NCI-H748 (cell line): ENCODE data around the gene PC.
"Not testable (repeated sequence)": the region's sequence is repeated elsewhere in the genome, so short reads cannot be mapped to it uniquely, and the experiment has no call there.

ENCODE experiments used
- DNase-seq: peaks from one replicate; lab custom pipeline; 2025; ENCODE audit not compliant: unreplicated experiment; lab: John Stamatoyannopoulos, UW

The PC gene

GRCh38 chr11:66844496-66845142 lies 113.6 kb downstream of the PC start:
- no peak for DNase-seq

- DNase-seq, result no peak
These were observed 114.2 kb downstream of the PC start for GRCh38 chr11:66843776-66844495.

DNA sequence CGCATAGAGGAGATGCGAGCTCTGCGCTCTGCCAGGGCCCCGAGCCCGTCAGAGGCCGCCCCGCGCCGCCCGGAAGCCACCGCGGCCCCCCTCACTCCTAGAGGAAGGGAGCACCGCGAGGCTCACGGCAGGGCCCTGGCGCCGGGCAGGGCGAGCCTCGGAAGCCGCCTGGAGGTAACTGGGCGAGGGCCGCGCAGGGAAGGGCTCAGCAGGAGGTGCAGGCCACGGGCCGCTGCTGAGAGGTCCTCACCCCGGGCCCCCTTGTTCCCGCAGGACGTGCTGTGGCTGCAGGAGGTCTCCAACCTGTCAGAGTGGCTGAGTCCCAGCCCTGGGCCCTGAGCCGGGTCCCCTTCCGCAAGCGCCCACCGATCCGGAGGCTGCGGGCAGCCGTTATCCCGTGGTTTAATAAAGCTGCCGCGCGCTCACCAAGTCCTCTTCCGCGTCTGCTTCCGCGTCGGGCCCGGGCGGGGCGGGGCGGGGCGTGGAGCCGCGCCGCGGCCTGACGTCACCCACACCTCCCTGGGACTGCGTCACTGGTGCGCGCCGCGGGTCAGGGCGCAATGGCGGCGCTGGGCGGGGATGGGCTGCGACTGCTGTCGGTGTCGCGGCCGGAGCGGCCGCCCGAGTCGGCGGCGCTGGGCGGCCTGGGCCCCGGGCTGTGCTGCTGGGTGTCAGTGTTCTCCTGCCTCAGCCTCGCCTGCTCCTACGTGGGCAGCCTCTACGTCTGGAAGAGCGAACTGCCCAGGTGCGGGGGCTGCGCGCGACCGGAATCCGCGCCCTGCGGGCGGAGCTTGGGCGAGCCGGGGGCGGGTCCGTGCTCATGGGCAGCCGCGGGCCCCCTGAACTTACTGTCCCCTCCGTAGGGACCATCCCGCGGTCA lies 115.0 kb downstream of the PC start, which contains the start of gene RCE1:
Gene RCE1 (plus strand): TSS at position 546 of the 880 bp plus-strand sequence. CDS start 15 bp downstream, at position 561.
- DNase-seq, result peak; percentile 91

DNA sequence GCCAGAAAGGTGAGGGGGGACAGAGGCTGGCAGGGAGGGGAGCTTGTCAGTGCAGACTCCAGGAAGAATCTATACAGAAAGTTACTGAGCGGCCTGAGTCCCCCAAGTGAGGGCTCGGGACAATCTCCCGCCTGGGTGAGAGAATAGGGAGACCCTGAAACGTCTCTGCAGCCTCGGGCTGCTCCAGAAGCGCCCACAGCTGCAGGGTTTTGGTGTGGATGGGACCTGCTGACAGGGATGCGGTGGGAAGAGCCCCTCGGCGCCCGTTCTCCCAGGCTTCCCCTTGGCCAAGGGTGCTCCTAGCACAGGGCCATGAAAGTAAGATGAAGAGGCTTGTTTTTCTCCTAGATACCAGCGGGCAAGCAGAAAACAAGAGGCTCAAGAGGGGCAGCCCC lies 115.7 kb downstream of the PC start:
- peak; percentile 43 for DNase-seq

DNA sequence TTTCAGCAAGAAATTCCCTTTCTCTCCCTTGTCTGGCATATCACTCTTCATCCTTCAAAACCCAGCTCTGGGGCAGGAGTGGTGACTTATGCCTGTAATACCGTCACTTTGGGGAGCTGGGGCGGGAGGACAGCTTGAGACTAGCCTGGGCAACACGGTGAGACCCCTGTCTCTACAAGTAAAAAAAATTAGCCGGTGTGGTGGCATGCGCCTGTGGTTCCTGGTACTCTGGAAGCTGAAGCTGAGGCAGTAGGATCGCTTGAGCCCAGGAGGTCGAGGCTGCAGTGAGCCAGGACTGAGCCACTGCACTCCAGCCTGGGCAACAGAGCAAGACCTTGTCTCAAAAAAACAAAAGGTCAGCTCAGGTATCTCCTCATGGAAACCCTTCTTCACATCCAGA lies 116.3 kb downstream of the PC start:
- DNase-seq, result no peak

- DNase-seq, result no peak
These were observed 117.7 kb downstream of the PC start for GRCh38 chr11:66840317-66841091.

DNA sequence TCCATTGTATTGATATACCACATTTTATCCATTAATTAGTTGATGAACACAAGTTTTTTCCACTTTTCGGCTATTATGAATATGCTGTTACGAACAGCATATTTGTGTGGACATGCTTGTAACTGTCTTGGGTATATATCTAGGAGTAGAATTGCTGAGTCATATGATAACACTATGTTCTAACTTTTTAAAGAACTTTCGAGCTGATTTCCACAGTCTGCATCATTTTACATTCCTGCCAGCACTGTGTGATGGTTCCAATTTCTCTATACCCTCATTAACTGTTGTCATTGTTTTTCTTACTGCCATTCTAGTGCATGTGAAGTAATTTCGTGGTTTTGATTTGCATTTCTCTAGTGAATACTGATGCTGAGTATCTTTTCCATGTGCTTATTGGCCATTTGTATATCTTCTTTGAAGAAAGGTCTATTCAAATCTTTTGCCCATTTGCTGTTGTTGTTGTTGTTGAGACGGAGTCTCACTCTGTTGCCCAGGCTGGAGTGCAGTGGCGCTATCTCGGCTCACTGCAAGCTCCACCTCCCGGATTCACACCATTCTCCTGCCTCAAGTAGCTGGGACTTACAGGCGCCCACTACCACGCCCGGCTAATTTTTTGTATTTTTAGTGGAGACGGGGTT lies 122.3 kb downstream of the PC start:
- DNase-seq, result no peak

DNA sequence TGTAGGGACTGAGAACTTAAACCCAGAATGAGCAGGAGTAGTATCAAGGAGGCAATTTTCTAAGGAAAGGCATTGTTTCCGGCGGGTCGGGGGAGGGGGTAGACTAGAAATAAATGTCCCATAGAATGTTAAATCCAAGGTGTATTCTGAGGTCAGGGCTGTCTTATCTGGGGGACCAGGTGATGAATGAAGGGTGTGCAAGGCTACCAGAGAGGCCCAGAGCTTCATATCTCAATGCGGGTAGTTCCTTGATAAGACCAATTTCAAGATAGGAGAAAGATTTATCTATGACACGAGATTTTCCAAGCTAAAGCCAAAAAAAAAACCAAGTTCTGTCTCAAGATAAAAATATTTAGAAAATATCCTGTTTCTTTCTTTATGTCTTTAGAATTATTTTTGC lies 123.2 kb downstream of the PC start:
- DNase-seq, result no peak

DNA sequence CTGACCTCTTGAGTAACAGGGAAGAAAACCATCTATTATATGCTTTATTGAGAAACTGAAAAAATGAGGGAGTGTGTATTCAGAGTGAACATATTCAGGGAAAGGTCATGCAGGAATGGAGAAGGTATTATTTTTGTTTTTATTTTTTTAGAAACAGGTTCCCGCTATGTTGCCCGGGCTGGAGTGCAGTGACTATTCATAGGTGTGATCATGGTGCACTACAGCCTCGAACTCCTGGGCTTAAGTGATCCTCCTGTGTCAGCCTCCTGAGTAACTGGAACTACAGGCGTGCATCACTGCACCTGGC lies 123.7 kb downstream of the PC start:
- no peak for DNase-seq

DNA sequence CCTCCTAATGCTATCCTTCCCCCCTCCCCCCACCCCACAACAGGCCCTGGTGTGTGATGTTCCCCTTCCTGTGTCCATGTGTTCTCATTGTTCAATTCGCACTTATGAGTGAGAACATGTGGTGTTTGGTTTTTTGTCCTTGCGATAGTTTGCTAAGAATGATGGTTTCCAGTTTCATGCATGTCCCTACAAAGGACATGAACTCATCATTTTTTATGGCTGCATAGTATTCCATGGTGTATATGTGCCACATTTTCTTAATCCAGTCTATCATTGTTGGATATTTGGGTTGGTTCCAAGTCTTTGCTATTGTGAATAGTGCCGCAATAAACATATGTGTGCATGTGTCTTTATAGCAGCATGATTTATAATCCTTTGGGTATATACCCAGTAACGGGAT lies 133.6 kb downstream of the PC start:
- not testable (repeated sequence) for DNase-seq

- no peak for DNase-seq
These were observed 134.5 kb downstream of the PC start for GRCh38 chr11:66823700-66824099.

GRCh38 chr11:66820901-66821300 lies 137.3 kb downstream of the PC start:
- no peak for DNase-seq

DNA sequence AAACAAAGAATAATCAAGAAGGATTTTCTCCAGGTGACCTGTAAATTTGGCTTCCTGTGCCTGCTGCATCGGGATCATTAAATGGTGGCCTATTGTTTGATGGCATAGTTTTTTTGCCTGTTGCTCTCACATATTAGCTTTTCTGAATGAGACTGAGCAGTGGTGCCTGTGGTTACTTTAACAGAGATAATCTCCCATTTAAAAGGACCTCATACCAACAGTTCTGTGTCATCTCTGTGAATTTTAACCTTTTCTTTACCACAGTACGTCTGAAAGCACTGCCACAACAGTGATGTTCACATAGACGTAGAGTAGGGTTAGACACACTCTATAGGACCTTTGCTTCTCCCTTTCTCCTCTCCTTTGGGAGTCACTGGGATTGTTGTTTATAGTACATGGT lies 137.8 kb downstream of the PC start:
- no peak for DNase-seq

DNA sequence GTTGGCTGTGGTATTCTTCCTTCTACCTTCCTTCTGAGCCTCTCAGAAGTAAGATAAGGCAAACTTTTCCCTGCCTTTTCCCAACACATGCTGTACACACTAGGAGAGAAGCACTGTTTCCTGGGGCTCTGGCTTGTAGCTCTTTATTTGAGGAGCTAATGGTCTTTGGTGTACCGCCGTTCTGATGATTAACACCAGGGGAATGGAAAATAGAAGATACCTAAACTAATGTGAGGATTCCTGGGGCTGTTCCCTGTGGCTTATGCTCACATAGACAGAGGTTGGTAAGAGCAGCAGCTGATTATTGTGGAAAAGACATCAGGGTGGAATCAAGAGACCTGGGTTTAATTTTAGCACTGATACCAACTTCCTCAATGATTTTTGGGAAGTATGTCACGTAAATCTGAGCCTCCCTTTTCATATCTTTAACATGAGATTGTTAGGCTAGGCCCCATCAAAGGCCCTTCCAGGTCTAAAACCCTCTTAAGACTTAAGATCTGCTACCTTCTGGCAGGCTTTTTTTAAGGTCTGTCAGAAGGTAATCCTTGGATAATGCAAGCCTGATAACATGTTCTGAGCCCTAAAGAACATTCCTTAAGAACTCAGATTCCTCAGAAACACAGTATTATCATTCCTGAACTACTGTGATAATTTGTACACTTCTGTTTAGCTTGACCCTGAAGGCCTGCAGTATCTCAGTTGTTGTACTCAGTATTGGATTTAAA lies 139.8 kb downstream of the PC start:
- DNase-seq, result no peak

DNA sequence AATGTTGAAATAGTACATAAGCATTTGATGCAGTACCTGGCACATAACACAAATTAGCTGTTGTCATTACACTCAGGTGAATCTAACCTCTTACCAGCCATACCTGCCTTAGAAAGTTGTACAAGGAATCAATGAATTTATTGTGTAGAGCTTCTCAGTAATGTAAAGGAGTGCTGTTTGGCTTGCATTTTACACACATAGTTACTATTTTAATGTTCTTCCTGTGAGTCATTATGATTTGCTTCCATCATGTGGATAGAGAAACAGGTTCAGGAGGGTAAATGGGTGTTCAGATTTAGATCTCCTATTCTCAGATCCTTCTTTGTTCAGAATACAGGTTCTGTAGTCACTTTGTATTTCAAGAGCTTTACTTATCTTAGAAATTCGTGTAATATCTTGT lies 142.5 kb downstream of the PC start:
- no peak for DNase-seq

DNA sequence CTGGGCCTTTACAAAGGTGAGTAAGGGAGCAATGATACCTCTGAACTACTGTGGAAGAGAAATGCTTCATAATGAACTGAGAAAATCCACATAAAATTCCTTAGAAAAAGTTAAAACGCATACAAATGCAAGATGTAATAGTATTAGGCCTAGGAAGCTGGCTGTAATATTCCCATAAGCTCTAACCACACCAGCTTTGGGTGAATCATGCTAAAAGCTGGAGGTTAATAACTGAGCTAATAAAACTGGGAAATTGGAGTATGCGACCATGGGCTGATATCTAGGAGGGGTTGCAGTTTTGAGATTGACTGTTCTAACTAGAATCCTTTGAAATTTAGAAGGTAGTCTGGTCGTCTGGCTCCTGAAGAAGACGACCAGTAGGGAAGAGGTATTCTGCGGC lies 143.5 kb downstream of the PC start:
- DNase-seq, result no peak

- no peak for DNase-seq
These were observed 147.5 kb downstream of the PC start for GRCh38 chr11:66810576-66811185.

GRCh38 chr11:66809592-66809991 lies 148.6 kb downstream of the PC start:
- DNase-seq, result no peak

GRCh38 chr11:66800720-66801428 lies 157.3 kb downstream of the PC start:
- no peak for DNase-seq
